ENCODE measurements around the gene GARS1. TPM values are rescaled to one million over a fixed set of nuclear protein-coding genes. Genes with fewer than 3 reads are reported as not detected.

The GARS1 gene
- total RNA-seq, 8 experiments from 2014 or later: 96.3 to 352 (median 161) TPM

GRCh38 chr7:30642789-30643188, 48.1 kb downstream of the GARS1 start:
- ATAC-seq (replicated peaks in 6 of 8): no peak
- H3K4me1 ChIP-seq (replicated peaks in 1 of 2): peaks cover 6 to 9% of the 10 kb centered on the region in 2 donors
- peak overlapping the region in 1 of 5 donors; percentile 22 for H3K4me3 ChIP-seq
- 59 to 100% (median 80%) methylated on average over 1 to 2 of the region's 4 CpGs; no CpG with 5 or more reads in 3 of the 10 experiments for WGBS, 10 experiments
- in situ Hi-C loops (cut with MboI; ENCODE audit: low pct_unique_long_range_greater_than_20kb in 2 of 9, low sequenced_read_pairs in 9 of 9, unreplicated experiment in 9 of 9): no loop called here
- peak overlapping the region; percentile 39 to 76 for H3K27ac ChIP-seq

- no peak overlapping the region for H3K4me3 ChIP-seq
- H3K27ac ChIP-seq: no peak overlapping the region
- in situ Hi-C loops (cut with MboI; ENCODE audit: low pct_unique_long_range_greater_than_20kb in 2 of 9, low sequenced_read_pairs in 9 of 9, unreplicated experiment in 9 of 9): no loop called here
- no peak for ATAC-seq (replicated peaks in 6 of 8)
- peaks cover 6 to 9% of the 10 kb centered on the region in 2 donors for H3K4me1 ChIP-seq (replicated peaks in 1 of 2)
- WGBS, 10 experiments: 50 to 100% (median 85%) methylated on average over 1 to 4 of the region's 4 CpGs
Measured at GRCh38 chr7:30644286-30644955, 49.7 kb downstream of the GARS1 start.

- Histone ChIP-seq H3K4me3 (no peak overlapping the region), H3K27ac (no peak overlapping the region), H3K4me1 (replicated peaks in 1 of 2) (peaks cover 6 to 9% of the 10 kb centered on the region in 2 donors)
- WGBS, 10 experiments: 50 to 100% (median 100%) methylated on average over 1 to 3 of the region's 3 CpGs; no CpG with 5 or more reads in 3 of the 10 experiments
- in situ Hi-C loops (cut with MboI; ENCODE audit: low pct_unique_long_range_greater_than_20kb in 2 of 9, low sequenced_read_pairs in 9 of 9, unreplicated experiment in 9 of 9): no loop called here
- no peak for ATAC-seq (replicated peaks in 6 of 8)
Measured at GRCh38 chr7:30645661-30646060, 51.0 kb downstream of the GARS1 start.

- 80 to 100% (median 94%) methylated on average over 1 to 6 of the region's 12 CpGs; no CpG with 5 or more reads in 4 of the 10 experiments for WGBS, 10 experiments
- Histone ChIP-seq H3K4me3 (no peak overlapping the region), H3K27ac (no peak overlapping the region), H3K4me1 (replicated peaks in 1 of 2) (peaks cover 6 to 9% of the 10 kb centered on the region in 2 donors)
- peak in 2 of 8 experiments; percentile 18 to 26 for ATAC-seq (replicated peaks in 6 of 8)
- in situ Hi-C loops (cut with MboI; ENCODE audit: low pct_unique_long_range_greater_than_20kb in 2 of 9, low sequenced_read_pairs in 9 of 9, unreplicated experiment in 9 of 9): no loop called here
Measured at GRCh38 chr7:30646154-30646553, 51.5 kb downstream of the GARS1 start.

GRCh38 chr7:30647589-30648364, 53.1 kb downstream of the GARS1 start:
- peaks cover 0 to 3% of the 10 kb centered on the region in 2 donors for H3K4me1 ChIP-seq (replicated peaks in 1 of 2)
- H3K4me3 ChIP-seq: no peak overlapping the region
- in situ Hi-C loops (cut with MboI; ENCODE audit: low pct_unique_long_range_greater_than_20kb in 2 of 9, low sequenced_read_pairs in 9 of 9, unreplicated experiment in 9 of 9): no loop called here
- peak in 5 of 8 experiments; percentile 25 to 57 (median 32) for ATAC-seq (replicated peaks in 6 of 8)
- no peak overlapping the region for H3K27ac ChIP-seq
- WGBS, 10 experiments: 66 to 93% (median 83%) methylated on average over 2 to 8 of the region's 10 CpGs; no CpG with 5 or more reads in 2 of the 10 experiments

- ATAC-seq (replicated peaks in 6 of 8): peak in 1 of 8 experiments; percentile 26
- Histone ChIP-seq H3K4me1 (replicated peaks in 1 of 2) (no peaks in the 10 kb centered on the region), H3K4me3 (no peak overlapping the region), H3K27ac (no peak overlapping the region)
- WGBS, 10 experiments: 64 to 100% (median 73%) methylated on average over 1 to 2 of the region's 15 CpGs; no CpG with 5 or more reads in 4 of the 10 experiments
- in situ Hi-C loops (cut with MboI; ENCODE audit: low pct_unique_long_range_greater_than_20kb in 2 of 9, low sequenced_read_pairs in 9 of 9, unreplicated experiment in 9 of 9): no loop called here
Measured at GRCh38 chr7:30648744-30649540, 54.3 kb downstream of the GARS1 start.

- in situ Hi-C loops (cut with MboI; ENCODE audit: low pct_unique_long_range_greater_than_20kb in 2 of 9, low sequenced_read_pairs in 9 of 9, unreplicated experiment in 9 of 9): no loop called here
- H3K4me1 ChIP-seq (replicated peaks in 1 of 2): no peaks in the 10 kb centered on the region
- WGBS, 10 experiments: 42 to 100% (median 80%) methylated on average over 1 to 9 of the region's 13 CpGs; no CpG with 5 or more reads in 4 of the 10 experiments
- H3K4me3 ChIP-seq: no peak overlapping the region
- H3K27ac ChIP-seq: no peak overlapping the region
- ATAC-seq (replicated peaks in 6 of 8): no peak
Measured at GRCh38 chr7:30649717-30650420, 55.2 kb downstream of the GARS1 start.

GRCh38 chr7:30650421-30650808, 55.7 kb downstream of the GARS1 start:
- in situ Hi-C loops (cut with MboI; ENCODE audit: low pct_unique_long_range_greater_than_20kb in 2 of 9, low sequenced_read_pairs in 9 of 9, unreplicated experiment in 9 of 9): no loop called here
- H3K4me3 ChIP-seq: no peak overlapping the region
- WGBS, 10 experiments: 53 to 100% (median 98%) methylated on average over 1 to 4 of the region's 7 CpGs; no CpG with 5 or more reads in 4 of the 10 experiments
- no peak for ATAC-seq (replicated peaks in 6 of 8)
- H3K27ac ChIP-seq: no peak overlapping the region
- H3K4me1 ChIP-seq (replicated peaks in 1 of 2): peaks cover 0 to under 1% of the 10 kb centered on the region in 2 donors

- Histone ChIP-seq H3K27ac (no peak overlapping the region), H3K4me1 (replicated peaks in 1 of 2) (peaks cover 12 to 18% of the 10 kb centered on the region in 2 donors), H3K4me3 (no peak overlapping the region)
- in situ Hi-C loops (cut with MboI; ENCODE audit: low pct_unique_long_range_greater_than_20kb in 2 of 9, low sequenced_read_pairs in 9 of 9, unreplicated experiment in 9 of 9): no loop called here
- no peak for ATAC-seq (replicated peaks in 6 of 8)
- WGBS, 10 experiments: 69 to 100% (median 85%) methylated on average over 2 to 4 of the region's 7 CpGs; no CpG with 5 or more reads in 4 of the 10 experiments
Measured at GRCh38 chr7:30652132-30652531, 57.5 kb downstream of the GARS1 start.

DNA sequence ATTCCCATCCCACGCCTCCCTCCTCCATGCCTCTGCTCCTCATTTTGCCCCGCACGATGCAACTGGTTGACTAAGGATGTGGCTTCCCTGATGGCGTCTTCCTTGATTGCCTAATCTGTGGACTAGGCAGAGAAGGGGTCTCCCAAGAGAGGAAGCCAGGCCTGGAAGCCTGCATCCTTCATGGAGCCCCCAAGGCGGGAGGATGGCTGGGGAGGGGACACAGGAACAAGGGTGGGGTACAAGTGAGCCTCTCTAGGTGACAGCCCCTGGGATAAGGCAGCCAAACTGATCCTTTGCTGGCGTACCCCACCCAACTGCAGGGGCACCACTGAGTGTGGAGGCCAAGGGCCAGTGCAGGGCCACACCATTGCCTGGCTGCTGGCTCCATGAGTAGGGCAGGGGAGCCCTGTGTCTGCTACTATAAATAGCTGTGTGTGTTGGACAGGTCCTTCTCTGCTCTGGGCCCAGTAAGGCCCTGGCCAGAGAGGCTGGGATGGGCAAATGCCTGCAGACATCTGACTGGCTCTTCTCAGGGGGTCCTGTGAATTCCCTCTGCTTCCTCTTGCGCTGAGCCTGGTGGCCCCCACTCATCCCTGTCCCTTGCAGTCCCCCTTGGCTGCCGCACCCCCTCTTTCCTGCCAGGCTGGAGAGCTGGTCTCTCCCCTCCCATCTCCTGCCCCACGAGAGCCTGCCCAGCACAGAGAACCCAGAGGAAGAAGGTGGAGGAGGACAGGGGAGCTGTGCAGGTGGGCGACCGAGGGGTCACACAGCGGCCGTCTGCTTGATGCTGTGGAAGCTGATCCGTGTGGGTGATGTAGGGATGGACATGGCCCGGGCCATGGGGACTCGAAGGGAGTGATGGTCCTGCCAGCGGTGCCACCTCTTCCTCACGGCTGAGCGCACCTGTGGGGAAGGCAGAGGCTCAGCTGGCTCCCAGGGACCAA, 58.3 kb downstream of the GARS1 start:
- 80 to 100% (median 96%) methylated on average over 1 to 5 of the region's 19 CpGs; no CpG with 5 or more reads in 5 of the 10 experiments for WGBS, 10 experiments

GRCh38 chr7:30654296-30655090, 59.8 kb downstream of the GARS1 start:
- WGBS, 10 experiments: 81 to 100% (median 95%) methylated on average over 2 to 4 of the region's 15 CpGs; no CpG with 5 or more reads in 4 of the 10 experiments
- Histone ChIP-seq H3K27ac (no peak overlapping the region), H3K4me3 (no peak overlapping the region), H3K4me1 (replicated peaks in 1 of 2) (peaks cover 12 to 19% of the 10 kb centered on the region in 2 donors)
- in situ Hi-C loops (cut with MboI; ENCODE audit: low pct_unique_long_range_greater_than_20kb in 2 of 9, low sequenced_read_pairs in 9 of 9, unreplicated experiment in 9 of 9): no loop called here
- no peak for ATAC-seq (replicated peaks in 6 of 8)

More for the DNA sequence above, 58.3 kb downstream of the GARS1 start:
- no peak for ATAC-seq (replicated peaks in 6 of 8)
- in situ Hi-C loops (cut with MboI; ENCODE audit: low pct_unique_long_range_greater_than_20kb in 2 of 9, low sequenced_read_pairs in 9 of 9, unreplicated experiment in 9 of 9): no loop called here
- peaks cover 12 to 19% of the 10 kb centered on the region in 2 donors for H3K4me1 ChIP-seq (replicated peaks in 1 of 2)
- H3K27ac ChIP-seq: no peak overlapping the region
- no peak overlapping the region for H3K4me3 ChIP-seq
